ENCODE results near the gene ZSWIM4.

The ZSWIM4 gene

DNA sequence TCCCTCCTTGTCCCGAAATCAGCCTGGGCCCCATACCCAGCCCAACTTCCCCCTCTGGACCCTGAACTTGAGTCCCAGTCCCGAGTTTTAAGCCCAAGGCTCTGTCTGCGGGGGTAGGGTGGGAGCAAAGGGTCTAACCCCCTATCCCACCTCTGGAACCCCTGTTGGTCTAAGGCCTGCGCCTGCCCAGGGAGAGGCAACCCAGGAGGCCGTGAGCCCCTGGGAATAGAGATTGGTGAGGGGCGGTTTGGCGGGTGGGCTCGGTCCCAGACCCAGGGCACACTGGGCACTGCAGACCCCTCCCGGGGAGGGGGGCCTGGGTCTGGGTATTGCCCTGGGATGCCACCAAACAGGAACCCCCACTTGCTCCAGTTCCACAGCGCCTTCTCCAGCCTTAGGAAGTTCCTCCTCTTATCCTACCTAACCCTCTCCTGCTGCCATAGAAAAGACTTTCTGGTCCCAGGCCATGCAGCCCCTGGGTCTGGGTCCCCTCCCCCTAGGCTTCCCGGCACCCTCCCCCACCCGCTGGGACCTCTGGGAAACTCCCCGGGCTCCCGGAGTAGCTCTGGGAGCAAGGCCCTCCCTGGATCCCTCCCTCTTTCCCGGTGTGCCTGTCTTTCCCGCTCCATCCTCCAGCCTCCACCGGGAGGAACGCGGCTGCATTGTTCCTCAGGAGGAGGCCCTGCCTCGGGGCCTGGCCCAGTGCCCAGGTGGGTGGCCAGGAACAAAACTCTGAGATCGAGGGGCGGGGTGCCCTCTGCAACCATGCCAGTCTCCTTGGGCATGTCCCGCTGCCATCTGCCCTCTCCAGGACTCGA, 48.1 kb downstream of the ZSWIM4 start:
- Histone ChIP-seq H3K27me3 (peaks cover under 1% of the 10 kb centered on the region), H3K4me1 (ENCODE audit: control insufficient read depth in 1 of 2, insufficient read depth in 1 of 2, low read depth in 1 of 2, low read length in 1 of 2) (peaks cover 76 to 80% of the 10 kb centered on the region in 2 experiments), H3K4me3 (ENCODE audit: low read depth in 1 of 2, low read length in 1 of 2) (peak overlapping the region; percentile 82 to 84), H3K9me3 (no peaks in the 10 kb centered on the region), H3K36me3 (no peaks in the 10 kb centered on the region), H3K27ac (peak overlapping the region; percentile 99)
- TF ChIP-seq, protein P1, sequence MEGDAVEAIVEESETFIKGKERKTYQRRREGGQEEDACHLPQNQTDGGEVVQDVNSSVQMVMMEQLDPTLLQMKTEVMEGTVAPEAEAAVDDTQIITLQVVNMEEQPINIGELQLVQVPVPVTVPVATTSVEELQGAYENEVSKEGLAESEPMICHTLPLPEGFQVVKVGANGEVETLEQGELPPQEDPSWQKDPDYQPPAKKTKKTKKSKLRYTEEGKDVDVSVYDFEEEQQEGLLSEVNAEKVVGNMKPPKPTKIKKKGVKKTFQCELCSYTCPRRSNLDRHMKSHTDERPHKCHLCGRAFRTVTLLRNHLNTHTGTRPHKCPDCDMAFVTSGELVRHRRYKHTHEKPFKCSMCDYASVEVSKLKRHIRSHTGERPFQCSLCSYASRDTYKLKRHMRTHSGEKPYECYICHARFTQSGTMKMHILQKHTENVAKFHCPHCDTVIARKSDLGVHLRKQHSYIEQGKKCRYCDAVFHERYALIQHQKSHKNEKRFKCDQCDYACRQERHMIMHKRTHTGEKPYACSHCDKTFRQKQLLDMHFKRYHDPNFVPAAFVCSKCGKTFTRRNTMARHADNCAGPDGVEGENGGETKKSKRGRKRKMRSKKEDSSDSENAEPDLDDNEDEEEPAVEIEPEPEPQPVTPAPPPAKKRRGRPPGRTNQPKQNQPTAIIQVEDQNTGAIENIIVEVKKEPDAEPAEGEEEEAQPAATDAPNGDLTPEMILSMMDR (IDR thresholded peaks at IDR 0.05) = no peak

DNA sequence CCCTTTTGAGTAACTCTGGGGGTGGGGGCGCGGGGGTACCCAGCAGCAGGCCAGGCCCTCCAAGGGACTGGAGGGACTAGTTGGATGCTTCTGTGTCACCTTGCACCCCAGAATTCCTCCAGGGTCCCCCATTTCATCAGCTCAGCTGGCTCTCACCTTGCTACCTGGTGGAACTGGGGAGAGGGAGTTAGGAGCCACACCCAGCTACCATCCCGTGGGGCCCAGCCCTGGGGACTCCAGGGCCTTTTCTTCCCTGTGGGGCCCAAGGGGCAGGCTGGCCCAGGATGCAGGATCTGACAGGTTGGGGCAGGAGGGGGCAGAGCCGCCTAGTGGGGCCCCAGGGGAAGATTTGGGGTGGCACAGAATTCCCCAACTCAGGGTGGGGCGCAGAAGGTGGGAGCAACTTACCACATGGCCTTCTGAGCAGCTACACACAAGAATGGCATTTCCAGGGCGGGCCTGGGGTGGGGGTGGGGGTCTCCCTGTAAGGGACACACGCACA, 48.9 kb downstream of the ZSWIM4 start:
- H3K36me3 ChIP-seq = no peaks in the 10 kb centered on the region
- peaks cover 76 to 79% of the 10 kb centered on the region in 2 experiments for H3K4me1 ChIP-seq (ENCODE audit: control insufficient read depth in 1 of 2, insufficient read depth in 1 of 2, low read depth in 1 of 2, low read length in 1 of 2)
- TF ChIP-seq, protein P1 (IDR thresholded peaks at IDR 0.05) = no peak
- H3K27me3 ChIP-seq = peaks cover 9% of the 10 kb centered on the region
- H3K9me3 ChIP-seq = no peaks in the 10 kb centered on the region
- peak overlapping the region in 1 of 2 experiments; percentile 82 for H3K4me3 ChIP-seq (ENCODE audit: low read depth in 1 of 2, low read length in 1 of 2)
- H3K27ac ChIP-seq = peak overlapping the region; percentile 99

DNA sequence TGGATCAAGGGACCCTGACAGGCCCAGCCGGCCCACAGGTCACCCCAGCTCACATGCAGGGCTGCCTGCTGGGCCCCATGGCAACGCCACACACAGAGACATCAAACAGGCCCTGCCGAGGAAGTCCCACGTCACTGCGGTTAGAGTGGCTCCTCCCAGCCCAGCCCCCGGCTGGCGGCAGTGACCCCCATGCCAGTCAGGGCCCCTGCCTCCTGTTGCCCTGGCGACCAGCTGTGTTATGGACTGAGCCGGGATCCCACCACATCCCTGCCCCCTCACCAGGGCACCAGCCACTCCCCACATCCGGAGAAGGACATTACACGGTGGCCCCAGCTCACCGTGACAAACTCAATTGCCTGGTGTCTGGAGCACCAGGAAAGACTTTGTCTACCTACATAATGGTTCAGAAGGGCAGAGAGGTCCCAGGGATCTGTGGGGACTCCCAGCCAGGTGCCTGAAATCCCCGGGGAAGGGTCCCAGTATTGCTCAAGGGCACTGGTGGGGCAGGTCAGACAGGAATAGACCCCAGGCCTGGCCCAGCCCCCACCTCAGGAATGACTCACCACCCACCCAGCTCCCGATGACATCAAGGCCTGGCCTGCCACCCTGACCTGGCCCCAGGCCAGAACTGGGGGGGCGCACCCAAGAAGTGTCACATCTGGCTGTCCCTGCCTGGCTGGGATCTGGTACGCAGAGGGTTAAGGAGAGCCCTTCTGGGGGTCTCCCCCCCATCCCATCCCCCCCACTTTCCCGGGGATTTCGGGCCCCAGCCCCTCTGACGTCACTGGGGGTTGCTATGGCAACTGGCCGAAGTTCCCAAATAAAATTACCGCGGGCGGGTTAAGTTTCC, 51.5 kb downstream of the ZSWIM4 start:
- peaks cover 32% of the 10 kb centered on the region for H3K27me3 ChIP-seq
- H3K4me1 ChIP-seq (ENCODE audit: control insufficient read depth in 1 of 2, insufficient read depth in 1 of 2, low read depth in 1 of 2, low read length in 1 of 2) = peaks cover 69 to 80% of the 10 kb centered on the region in 2 experiments
- TF ChIP-seq, protein P1 (IDR thresholded peaks at IDR 0.05) = peak; percentile 39
- H3K4me3 ChIP-seq (ENCODE audit: low read depth in 1 of 2, low read length in 1 of 2) = peak overlapping the region; percentile 69 to 74
- no peaks in the 10 kb centered on the region for H3K9me3 ChIP-seq
- peak overlapping the region; percentile 100 for H3K27ac ChIP-seq
- no peaks in the 10 kb centered on the region for H3K36me3 ChIP-seq

DNA sequence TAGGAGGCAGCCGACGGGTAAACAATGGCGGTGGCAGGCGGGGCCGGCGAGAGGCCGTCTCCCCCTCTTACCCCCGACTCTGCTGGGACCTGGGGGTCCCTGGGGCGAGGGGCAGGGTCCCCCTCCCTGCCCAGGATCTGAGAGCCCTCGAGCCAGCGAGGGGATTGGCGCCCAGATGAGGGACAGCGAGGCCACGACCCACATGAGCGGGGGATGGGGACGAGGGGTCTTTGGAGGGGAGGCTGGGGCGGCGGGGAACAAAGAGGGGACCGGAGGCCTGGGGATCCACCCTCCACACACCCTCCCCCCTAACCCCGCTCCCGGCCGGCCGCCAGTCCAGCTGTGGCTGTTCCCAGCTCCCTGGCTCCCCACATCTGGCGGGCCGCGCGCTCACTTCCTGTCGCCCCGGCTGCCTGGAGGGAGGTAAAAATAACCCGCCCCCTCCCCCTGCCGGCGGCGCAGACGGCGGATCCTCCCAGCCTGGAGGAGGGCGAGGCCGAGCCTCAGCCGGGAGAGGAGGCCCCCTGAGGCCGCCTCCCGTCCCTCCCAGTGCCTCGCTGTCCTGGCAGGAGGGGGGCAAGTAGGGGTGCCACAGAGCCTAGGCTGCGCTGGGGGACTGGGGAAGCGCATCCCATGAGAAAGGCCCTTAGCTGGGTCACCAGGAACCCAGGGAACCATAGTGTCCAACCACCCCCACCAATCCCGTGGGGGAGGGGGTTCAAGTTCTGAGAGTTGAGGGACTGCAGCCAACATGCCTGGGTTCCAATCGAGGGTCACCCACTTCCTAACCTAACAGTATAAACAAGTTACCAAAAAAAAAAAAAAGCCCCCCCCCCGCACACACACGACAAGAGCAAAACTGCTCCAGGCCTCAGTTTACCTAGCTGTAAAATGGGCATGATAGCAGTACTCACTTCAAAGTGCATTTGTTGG, 52.4 kb downstream of the ZSWIM4 start:
- H3K36me3 ChIP-seq = no peaks in the 10 kb centered on the region
- peaks cover 32% of the 10 kb centered on the region for H3K27me3 ChIP-seq
- peak overlapping the region; percentile 100 for H3K27ac ChIP-seq
- peaks cover 69 to 80% of the 10 kb centered on the region in 2 experiments for H3K4me1 ChIP-seq (ENCODE audit: control insufficient read depth in 1 of 2, insufficient read depth in 1 of 2, low read depth in 1 of 2, low read length in 1 of 2)
- no peaks in the 10 kb centered on the region for H3K9me3 ChIP-seq
- H3K4me3 ChIP-seq (ENCODE audit: low read depth in 1 of 2, low read length in 1 of 2) = peak overlapping the region; percentile 69 to 74
- TF ChIP-seq, protein P1 (IDR thresholded peaks at IDR 0.05) = peak; percentile 76

DNA sequence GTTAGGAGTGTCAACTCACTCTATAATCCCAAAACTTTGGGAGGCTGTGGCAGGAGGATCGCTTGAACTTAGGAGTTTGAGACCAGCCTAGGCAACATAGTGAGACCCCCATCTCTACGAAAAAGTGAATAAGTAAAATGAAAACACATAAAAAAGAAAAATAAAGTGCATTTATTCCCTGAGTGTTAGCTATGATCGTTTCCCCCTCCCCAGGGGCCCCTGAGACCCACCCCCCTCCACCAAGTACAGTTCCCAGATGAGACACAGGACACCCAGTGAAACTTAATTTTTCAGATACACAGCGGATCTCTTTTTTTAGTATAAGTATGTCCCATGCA, 53.1 kb downstream of the ZSWIM4 start:
- H3K27me3 ChIP-seq = peaks cover 32% of the 10 kb centered on the region
- TF ChIP-seq, protein P1 (IDR thresholded peaks at IDR 0.05) = no peak
- peak overlapping the region; percentile 69 to 74 for H3K4me3 ChIP-seq (ENCODE audit: low read depth in 1 of 2, low read length in 1 of 2)
- no peaks in the 10 kb centered on the region for H3K36me3 ChIP-seq
- H3K27ac ChIP-seq = peak overlapping the region; percentile 100
- H3K4me1 ChIP-seq (ENCODE audit: control insufficient read depth in 1 of 2, insufficient read depth in 1 of 2, low read depth in 1 of 2, low read length in 1 of 2) = peaks cover 65 to 76% of the 10 kb centered on the region in 2 experiments
- no peaks in the 10 kb centered on the region for H3K9me3 ChIP-seq
